Peyer's patch (tissue), 4 donors: Measurements from ENCODE around the gene ING4.

ENCODE experiments used
- POLR2A ChIP-seq, 2 donors: fragments of 450-650 bp; IDR thresholded peaks; one replicate each; pipeline ENCODE4 v1.5.1; 2017; ENCODE audit warnings: antibody characterized with exemption in 2 of 2, mild to moderate bottlenecking in 2 of 2, moderate library complexity in 2 of 2
- TF ChIP-seq, protein P1 (sequence below), 6 experiments: fragments of 450-650 bp in 4 of 6; fragments of 200-600 bp in 2 of 6; sonication (generic) in 1 of 6; IDR thresholded peaks; one replicate each; pipeline ENCODE4 v1.5.1; 2017 to 2019; ENCODE audit warnings: antibody characterized with exemption in 6 of 6, mild to moderate bottlenecking in 3 of 6, moderate library complexity in 1 of 6

DNA sequence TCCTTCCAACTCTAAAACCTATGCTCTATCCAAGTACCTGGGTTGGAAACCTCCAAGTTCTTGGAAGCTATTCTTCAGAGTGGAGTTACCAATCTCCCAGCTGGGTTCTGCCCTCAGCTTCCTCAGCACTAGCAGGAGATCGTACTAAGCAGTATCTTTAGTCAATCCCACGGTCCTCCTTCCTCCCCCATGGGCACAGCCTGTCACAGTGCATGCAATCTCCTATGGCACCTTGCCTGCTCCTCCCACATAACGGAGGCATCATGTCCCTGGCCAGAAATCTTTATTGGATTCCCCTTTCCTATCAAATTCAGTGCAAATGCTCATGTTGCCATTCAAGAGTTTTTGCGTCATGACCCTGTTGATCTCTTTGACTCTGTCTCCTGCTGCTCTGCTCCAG, 21.8 kb downstream of the ING4 start:
- no peak for TF ChIP-seq POLR2A (IDR thresholded peaks at IDR 0.05)
- TF ChIP-seq, protein P1, sequence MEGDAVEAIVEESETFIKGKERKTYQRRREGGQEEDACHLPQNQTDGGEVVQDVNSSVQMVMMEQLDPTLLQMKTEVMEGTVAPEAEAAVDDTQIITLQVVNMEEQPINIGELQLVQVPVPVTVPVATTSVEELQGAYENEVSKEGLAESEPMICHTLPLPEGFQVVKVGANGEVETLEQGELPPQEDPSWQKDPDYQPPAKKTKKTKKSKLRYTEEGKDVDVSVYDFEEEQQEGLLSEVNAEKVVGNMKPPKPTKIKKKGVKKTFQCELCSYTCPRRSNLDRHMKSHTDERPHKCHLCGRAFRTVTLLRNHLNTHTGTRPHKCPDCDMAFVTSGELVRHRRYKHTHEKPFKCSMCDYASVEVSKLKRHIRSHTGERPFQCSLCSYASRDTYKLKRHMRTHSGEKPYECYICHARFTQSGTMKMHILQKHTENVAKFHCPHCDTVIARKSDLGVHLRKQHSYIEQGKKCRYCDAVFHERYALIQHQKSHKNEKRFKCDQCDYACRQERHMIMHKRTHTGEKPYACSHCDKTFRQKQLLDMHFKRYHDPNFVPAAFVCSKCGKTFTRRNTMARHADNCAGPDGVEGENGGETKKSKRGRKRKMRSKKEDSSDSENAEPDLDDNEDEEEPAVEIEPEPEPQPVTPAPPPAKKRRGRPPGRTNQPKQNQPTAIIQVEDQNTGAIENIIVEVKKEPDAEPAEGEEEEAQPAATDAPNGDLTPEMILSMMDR (IDR thresholded peaks at IDR 0.05) = no peak
